Raji (cell line): ENCODE data around the gene PPIF.

Experiments
- POLR2A ChIP-seq: IDR thresholded peaks from 2 replicates; pipeline ENCODE4 v1.6.1; 2011; ENCODE audit warnings: low read depth, low read length, control low read depth; ENCODE audit not compliant: insufficient read depth

The PPIF gene

GRCh38 chr10:79361726-79362397 lies 14.6 kb downstream of the PPIF start:
- no peak for TF ChIP-seq POLR2A

DNA sequence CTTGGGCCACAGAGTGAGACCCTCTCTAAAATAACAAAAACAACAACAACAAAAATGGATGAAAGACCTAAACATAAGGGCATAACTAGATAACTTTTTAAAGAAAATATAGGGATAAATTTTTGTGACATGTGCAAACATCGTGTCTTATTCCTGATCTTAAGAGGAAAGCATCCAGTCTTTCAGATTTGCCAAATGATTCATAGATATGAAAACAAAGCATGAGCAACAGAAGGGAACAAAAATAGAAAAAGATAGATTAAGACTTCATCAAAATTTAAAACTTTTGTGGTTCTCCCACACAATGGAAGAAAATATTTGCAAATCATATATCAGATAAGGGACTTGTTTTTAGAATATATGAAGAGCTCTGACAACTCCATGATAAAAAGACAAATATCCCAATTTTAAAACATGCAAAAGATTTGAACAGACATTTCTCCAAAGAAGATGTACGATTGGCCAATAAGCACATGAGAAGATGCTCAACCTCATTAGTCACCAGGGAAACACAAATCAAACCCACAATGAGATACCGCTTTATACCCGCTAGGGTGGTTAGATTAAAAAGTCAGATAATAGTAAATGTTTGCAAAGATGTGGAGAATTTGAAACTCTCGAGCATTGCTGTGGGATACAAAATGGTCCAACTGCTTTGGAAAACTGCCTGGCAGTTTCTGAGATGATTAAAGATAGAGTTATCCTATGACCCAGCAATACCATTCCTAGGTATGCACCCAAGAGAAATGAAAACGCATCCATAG lies 20.3 kb downstream of the PPIF start:
- TF ChIP-seq POLR2A, result no peak

DNA sequence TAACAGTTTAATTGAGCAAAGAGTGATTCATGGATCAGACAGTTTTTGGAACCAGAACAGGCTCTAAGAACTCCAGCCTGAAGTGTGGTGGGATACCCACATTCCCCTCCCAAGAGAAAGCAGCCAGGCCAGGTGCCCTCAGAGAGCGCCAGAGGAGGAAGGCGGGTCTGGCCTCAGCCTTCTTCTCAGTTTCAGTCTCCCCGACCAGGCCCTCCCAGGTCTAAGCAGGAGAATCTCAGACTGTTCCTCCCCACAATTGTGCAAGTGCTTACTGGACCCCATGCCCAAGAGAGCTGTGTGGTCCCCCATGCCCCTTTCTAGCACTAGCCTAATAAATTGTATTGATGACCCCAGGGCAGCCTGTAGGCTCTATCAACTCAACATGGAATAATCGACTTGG lies 25.6 kb downstream of the PPIF start:
- TF ChIP-seq POLR2A, result no peak

GRCh38 chr10:79374312-79375191 lies 27.3 kb downstream of the PPIF start:
- no peak for TF ChIP-seq POLR2A

GRCh38 chr10:79375321-79376077 lies 28.2 kb downstream of the PPIF start:
- TF ChIP-seq POLR2A, result no peak

DNA sequence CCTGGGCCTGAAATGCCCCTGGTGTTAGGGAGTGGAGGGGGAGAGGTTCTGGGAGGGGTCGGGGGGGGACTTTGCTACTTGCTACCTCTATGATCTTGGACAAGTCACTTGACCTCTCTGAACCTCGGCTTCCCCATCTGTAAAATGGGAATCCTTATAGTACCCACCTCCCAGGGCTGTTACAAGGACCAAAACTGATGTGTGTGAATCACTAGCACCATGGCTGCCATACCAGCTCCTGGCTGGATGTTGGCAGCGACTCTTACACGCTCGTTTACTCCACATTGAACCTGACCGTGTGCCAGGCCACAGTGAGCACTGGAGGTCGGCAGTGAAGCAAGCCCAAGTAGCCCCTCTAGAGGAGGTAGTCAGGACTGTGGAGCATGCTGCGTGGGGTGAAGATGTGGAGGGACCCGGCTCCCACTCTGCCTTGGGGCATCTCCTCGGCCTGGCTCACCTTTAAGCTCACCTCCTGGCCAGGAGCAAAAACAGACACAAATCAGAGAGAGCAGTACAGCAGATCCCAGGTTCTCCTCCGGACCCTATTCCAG lies 28.9 kb downstream of the PPIF start:
- TF ChIP-seq POLR2A, result no peak

DNA sequence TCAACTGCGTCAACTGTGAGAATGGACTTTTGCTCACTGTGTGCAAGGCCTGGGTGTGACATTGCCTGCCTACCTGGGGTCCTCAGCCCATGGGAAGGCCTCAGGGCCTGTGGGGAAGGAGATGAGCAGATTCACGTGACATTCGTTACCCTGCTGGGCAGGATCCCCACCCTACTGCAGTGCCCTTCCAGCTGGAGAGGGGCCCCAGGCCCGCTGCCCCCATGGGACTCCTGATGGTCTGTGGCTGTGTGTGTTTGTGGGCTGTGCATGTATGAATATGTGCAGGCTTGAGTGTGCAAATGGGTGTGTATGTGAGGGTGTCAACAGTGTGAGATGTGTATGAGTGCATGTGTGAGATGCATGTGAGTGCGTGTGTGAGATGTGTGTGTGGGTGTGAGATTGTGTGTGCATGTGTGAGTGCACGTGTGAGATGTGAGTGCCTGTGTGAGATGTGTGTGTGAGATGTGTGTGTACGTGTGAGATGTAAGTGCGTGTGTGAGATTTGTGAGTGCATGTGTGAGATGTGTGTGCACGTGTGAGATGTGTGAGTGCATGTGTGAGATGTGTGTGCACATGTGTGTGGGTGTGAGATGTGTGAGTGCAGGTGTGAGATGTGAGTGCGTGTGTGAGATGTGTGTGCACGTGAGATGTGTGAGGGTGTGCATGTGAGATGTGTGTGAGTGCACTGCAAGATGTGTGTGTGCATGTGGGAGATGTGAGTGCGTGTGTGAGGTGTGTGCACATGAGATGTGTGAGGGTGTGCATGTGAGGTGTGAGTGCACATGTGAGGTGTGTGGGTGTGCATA lies 29.7 kb downstream of the PPIF start:
- TF ChIP-seq POLR2A, result no peak

GRCh38 chr10:79377557-79378382 lies 30.5 kb downstream of the PPIF start:
- no peak for TF ChIP-seq POLR2A

- TF ChIP-seq POLR2A, result no peak
Observed at GRCh38 chr10:79378383-79378646, 31.0 kb downstream of the PPIF start.

DNA sequence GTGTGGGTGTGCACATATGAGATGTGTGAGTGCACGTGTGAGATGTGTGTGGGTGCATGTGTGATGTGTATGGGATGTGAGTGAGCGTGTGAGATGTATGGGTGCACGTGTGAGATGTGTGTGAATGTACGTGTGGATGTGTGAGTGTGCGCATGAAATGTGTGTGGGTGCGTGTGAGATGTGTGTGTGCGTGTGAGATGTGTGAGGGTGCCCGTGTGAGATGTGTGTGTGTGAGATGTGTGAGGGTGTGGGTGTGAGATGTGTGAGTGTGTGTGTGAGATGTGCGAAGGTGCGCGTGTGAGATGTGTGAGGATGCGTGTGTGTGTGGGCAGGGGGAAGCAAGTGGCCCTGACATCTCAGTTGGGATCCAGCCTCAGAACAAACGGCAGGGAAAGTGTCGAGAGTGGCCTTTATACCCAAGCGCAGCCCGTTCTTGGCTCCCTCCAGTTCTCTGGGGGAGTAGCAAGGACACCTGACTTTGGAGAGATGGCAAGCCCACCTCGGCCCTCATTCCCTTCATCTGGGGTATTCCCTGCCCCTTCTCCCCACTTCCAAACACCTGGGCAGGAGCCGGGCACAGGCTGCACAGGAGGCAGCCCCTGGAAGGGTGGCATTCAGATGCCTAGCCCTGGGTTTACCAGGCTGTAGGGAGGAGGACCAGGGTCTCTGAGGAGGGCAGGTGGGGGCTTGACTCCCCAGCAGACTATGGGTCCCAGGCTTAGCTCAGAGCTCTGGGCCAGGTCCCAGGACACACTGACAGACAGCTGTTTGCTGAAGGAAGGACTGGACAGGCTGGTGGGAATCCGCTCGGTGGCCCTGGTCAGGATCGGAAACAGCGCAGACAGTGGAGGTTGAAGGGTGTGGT lies 31.6 kb downstream of the PPIF start:
- no peak for TF ChIP-seq POLR2A

DNA sequence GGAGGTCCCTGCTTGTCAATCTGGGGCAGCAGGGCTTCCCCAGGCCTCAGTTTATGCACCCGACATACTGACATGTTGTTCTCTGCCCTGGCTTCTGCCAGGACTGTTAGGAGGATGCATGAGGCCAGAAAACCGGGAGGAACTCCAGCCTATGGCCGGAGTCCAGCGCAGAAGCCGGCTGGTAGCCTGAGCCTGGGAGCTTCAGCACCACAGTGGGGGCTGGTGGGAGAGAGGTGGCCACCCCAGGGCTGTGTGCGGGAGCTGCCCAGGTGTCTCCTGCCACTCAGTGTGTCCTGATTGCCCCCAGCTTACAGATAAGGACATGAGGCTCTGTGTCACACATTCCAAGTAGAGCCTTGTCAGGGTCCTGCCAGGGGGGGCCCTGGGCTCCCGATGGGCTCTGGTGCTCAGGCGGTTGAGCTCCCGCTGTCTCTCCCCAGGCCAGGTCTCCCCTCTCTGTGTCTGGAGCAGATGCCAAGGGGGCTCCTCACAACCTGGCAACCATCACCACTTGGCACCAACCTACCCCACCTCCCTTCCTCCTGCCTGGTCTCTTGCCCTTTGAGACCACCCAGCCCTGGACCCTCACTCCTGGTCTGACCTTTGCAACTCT lies 32.3 kb downstream of the PPIF start:
- TF ChIP-seq POLR2A, result no peak
